ENCODE results near the gene CLPTM1L.

CLPTM1L gene

GRCh38 chr5:1322955-1323802, 21.7 kb downstream of the CLPTM1L start:
- Histone ChIP-seq H3K9me3 (no peaks in the 10 kb centered on the region), H3K4me3 (ENCODE audit: low read depth in 1 of 2, low read length in 1 of 2) (no peak overlapping the region), H3K4me1 (ENCODE audit: control insufficient read depth in 1 of 2, insufficient read depth in 1 of 2, low read depth in 1 of 2, low read length in 1 of 2) (no peaks in the 10 kb centered on the region), H3K36me3 (peaks cover 94% of the 10 kb centered on the region), H3K27me3 (no peaks in the 10 kb centered on the region), H3K27ac (no peak overlapping the region)
- no peak for TF ChIP-seq CTCF (IDR thresholded peaks at IDR 0.05)

- H3K9me3 ChIP-seq: no peaks in the 10 kb centered on the region
- no peak overlapping the region for H3K4me3 ChIP-seq (ENCODE audit: low read depth in 1 of 2, low read length in 1 of 2)
- H3K27me3 ChIP-seq: no peaks in the 10 kb centered on the region
- H3K4me1 ChIP-seq (ENCODE audit: control insufficient read depth in 1 of 2, insufficient read depth in 1 of 2, low read depth in 1 of 2, low read length in 1 of 2): no peaks in the 10 kb centered on the region
- no peak overlapping the region for H3K27ac ChIP-seq
- H3K36me3 ChIP-seq: peaks cover 100% of the 10 kb centered on the region
- TF ChIP-seq CTCF (IDR thresholded peaks at IDR 0.05): no peak
Observed at GRCh38 chr5:1322036-1322900, 22.6 kb downstream of the CLPTM1L start.

GRCh38 chr5:1321576-1321975, 23.3 kb downstream of the CLPTM1L start:
- Histone ChIP-seq H3K36me3 (peaks cover 98% of the 10 kb centered on the region), H3K4me1 (ENCODE audit: control insufficient read depth in 1 of 2, insufficient read depth in 1 of 2, low read depth in 1 of 2, low read length in 1 of 2) (no peaks in the 10 kb centered on the region)

GRCh38 chr5:1320436-1321344, 24.2 kb downstream of the CLPTM1L start:
- Histone ChIP-seq H3K4me1 (ENCODE audit: control insufficient read depth in 1 of 2, insufficient read depth in 1 of 2, low read depth in 1 of 2, low read length in 1 of 2) (no peaks in the 10 kb centered on the region), H3K27ac (no peak overlapping the region), H3K27me3 (peaks cover 13% of the 10 kb centered on the region), H3K4me3 (ENCODE audit: low read depth in 1 of 2, low read length in 1 of 2) (no peak overlapping the region), H3K36me3 (peaks cover 92% of the 10 kb centered on the region), H3K9me3 (no peaks in the 10 kb centered on the region)
- TF ChIP-seq CTCF (IDR thresholded peaks at IDR 0.05): no peak

More at GRCh38 chr5:1321576-1321975, 23.3 kb downstream of the CLPTM1L start:
- Histone ChIP-seq H3K4me3 (ENCODE audit: low read depth in 1 of 2, low read length in 1 of 2) (no peak overlapping the region), H3K27ac (no peak overlapping the region), H3K9me3 (no peaks in the 10 kb centered on the region), H3K27me3 (peaks cover 4% of the 10 kb centered on the region)
- TF ChIP-seq CTCF (IDR thresholded peaks at IDR 0.05): no peak
